UCSD-AML1 (cell line): Measurements from ENCODE around the gene CREB3L1.

Experiments used
- DNase-seq: peaks from one replicate; lab custom pipeline; 2025; ENCODE audit not compliant: unreplicated experiment; lab: John Stamatoyannopoulos, UW

Gene CREB3L1

GRCh38 chr11:46342239-46342638 is 64.8 kb downstream of the CREB3L1 start:
- DNase-seq: peak; percentile 80

- no peak for DNase-seq
These were observed 66.1 kb downstream of the CREB3L1 start for GRCh38 chr11:46343520-46343919.

DNA sequence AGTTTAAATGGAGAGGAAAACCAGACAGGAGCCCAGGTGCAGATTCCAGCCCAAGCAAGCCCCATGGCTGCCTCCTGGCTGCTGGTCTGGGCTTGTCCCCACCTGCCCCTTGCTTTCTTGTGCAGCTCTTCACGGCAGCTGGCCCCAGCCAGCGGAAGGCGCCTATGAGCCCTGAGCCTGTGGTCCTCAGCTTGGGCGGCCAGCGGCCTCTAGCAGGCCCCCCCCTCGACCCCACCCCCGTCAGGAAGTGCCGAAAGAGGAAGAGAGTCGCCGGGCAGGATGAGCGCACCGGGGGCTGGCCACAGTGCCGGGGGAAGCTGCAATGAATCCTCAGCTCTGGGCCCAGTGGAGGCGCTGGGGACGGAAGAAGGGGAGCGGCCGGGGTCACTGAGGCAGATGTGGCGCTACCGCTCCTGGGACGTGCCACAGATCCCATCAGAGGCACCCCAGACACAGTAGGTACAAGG is 67.7 kb downstream of the CREB3L1 start:
- DNase-seq: peak; percentile 89

DNA sequence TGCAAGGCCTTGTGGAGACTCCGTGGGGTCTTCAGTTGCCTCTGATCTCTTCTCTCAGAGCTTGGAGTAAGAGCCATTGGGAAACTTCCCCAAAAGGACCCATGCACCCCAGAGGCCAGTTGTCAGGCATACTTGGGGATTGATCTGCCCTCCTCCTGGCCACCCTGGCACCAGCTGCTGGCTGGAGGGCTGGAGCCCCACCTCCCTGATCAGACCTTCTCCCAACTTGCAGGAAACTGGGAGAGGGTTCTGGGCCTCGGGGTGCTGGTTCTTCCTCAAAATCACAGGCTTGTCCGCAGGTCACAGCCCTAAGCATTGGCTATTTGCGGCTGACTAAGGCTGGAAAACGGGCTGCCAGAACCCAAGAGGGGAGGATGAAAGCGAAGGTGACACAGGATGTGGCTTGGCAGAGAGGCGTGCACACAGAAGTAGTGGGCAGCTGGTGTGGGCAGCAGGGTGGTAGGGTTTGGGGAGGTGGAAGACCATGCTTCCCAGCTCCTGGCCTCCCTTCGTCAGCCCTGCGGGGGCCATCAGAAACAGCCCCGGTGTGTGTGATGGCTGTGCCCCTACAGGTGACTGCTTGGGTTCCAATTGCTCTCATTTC is 68.5 kb downstream of the CREB3L1 start:
- DNase-seq: peak; percentile 39

DNA sequence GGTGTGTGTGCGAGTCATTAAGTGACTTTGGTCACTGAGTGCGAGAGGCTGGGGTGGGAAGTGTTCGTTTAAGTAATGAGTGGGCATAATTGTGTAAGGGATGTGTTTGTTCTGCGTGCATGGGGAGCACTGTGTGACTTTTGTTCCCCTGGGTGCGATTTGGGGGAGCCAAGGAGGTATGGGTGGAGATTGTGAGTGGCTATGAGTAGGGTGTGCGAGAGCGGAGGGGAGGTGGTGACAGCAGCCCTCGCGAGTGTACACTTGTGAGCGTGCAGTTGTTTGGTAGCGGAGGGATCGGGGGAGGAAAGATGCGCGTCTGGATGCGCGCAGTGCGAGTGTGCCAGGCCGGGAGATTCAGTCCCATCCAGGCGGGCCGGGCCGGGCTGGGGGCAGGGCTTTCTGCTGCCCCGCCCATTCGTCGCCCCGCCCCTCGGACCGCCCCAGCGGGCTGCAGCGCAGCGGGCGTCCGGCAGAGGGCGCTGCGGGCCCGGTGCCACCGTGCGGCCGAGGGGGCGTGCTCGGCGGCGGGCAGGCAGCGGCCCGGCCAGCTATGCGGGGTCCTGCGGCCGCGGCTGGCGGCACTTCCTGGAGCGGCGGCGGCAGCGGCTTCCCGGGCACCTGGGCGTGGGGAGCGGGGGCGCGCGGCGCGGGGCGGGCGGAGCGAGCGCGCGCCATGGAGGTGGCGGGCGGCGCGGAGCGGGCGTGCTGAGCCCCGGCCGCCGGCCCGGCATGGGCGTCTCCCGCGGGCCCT is 69.6 kb downstream of the CREB3L1 start, which contains the start of gene DGKZ:
DGKZ (plus strand) TSS at position 578 of the 751 bp plus-strand sequence. CDS start 197 bp downstream, outside the sequence.
- peak; percentile 92 for DNase-seq

DNA sequence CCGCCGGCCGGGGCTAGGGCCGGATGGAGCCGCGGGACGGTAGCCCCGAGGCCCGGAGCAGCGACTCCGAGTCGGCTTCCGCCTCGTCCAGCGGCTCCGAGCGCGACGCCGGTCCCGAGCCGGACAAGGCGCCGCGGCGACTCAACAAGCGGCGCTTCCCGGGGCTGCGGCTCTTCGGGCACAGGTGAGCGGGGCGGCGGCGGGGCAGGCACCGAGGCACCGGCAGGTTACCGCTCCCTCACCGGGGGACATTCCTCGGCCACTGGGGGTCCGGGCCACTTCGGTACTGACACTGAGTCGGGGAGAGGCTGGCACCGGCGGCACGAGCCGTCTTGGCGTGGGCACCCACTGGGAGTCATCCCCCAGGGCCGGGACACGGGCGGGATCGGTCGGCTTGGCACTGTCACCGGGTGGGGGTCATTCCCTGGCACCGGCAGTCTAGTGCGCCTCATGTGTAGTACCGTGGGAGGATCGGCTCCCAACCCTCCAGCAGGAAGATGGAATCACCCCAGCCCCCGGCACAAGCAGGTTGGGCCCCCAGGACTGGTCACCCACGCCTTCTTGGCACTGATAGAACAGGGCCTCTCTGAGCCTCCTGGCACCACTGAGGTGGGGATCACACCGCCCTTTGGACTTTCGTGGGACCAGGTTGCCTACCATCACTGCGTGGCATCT is 70.3 kb downstream of the CREB3L1 start:
- no peak for DNase-seq

DNA sequence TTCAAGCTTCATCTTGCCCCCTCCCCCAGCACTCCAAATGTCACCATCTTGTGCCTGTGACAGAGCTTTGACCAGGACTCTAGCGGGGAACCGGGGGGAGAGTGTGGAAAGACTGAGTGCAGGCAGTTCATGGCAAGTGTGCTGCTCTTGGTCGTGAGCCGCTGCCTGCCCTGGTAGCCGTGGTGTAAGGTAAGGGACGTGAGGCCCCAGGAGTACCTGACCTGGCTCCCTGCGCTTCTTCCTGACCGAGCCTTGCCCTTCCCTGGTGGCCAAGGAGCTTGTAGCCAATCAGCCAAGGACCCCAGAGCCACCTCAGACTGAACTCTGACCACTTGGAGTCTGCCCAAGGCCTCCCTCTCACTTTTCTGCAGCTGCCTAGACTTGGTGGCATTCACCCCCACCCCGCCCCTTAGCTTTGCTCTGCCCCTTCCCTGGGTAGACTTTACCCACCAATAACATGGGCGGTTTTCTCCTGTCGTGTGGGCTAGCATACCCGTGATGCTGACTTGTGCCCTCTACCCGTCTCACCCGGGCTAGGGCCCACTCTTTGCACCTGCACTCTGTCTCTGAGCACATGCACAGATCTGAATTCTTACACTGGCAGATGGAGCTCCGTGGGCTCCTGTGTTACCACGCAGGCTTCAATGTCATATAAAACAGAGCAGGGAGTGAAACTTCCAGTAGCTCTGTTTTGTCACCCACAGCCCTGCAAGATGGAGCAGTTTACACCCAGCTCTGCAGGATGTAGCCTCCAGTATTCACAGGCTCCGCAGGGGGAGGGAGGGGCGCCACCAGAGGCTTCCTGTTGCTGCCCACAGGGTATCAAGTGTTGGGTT is 71.3 kb downstream of the CREB3L1 start:
- DNase-seq: peak; percentile 58

GRCh38 chr11:46350695-46351094 is 73.2 kb downstream of the CREB3L1 start:
- DNase-seq: no peak

- DNase-seq: no peak
These were observed 73.7 kb downstream of the CREB3L1 start for GRCh38 chr11:46351148-46351547.

- DNase-seq: no peak
These were observed 74.1 kb downstream of the CREB3L1 start for GRCh38 chr11:46351606-46352005.

DNA sequence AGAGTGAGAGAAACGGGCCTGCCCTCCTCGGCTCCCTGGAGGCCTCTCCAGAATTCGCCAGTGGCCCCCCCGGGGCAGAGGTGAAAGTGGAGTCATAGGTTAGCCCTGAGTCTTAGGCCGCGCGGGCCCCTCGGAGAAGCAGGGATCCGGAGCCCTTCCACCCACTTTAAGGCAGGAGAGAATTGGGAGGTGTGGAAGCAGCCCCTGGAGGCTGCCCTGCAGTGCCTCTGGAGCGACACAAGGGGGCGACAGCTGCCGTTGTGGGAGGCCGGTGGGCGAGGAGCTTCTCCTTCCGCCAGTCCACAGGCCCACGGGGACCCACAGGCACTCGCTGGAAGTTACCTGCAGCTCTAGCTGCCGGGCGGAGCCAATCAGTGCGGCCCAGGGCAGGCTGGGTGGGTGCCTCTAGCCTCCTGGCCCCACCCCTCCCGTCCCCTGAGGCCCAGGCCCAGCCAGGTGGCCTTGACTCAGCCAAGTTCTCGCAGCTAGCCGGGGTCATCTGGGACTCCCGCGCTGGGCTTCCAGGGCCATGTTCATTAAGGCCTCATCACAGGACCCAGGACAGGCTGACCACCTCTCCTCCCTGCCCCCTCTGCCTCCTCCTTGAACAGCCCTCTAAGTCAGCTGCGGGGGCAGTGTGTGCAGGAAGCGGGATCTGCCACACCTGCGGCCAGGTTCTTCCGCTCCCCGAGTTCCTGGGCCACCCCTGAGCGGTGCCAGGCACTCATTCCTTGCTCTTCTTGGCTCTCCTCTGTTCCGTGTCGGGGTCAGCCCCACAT is 74.8 kb downstream of the CREB3L1 start:
- peak; percentile 39 for DNase-seq

- no peak for DNase-seq
These were observed 76.2 kb downstream of the CREB3L1 start for GRCh38 chr11:46353698-46354097.

DNA sequence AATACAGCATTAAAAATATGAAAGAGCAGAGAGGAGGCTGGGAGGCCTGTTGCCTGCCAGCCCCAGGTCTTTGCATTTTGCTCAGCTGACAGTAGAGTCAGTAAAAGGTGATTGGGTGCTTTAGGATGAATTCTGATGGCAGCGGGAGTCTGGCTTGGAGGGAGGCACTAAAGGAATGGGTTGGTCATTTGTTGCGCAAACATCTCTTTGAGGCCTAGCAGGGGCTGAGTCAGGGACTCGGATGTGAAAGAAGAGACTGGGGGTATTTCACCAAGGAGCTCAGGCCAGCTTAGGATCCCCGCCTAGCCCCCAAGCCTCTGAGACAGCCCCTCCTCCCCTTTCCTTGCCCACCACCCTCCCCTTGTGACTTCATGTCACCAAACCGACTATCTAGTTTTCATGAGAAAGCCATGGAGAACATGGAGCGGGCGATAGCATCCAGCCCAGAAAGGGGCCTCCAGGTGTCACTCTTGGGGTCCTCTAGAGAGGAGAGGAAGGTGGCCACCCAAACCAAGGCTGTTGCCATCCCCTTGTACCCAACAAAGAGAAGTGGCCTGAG is 79.5 kb downstream of the CREB3L1 start:
- DNase-seq: no peak

- no peak for DNase-seq
These were observed 80.0 kb downstream of the CREB3L1 start for GRCh38 chr11:46357483-46357936.

GRCh38 chr11:46359953-46360352 is 82.5 kb downstream of the CREB3L1 start:
- no peak for DNase-seq

DNA sequence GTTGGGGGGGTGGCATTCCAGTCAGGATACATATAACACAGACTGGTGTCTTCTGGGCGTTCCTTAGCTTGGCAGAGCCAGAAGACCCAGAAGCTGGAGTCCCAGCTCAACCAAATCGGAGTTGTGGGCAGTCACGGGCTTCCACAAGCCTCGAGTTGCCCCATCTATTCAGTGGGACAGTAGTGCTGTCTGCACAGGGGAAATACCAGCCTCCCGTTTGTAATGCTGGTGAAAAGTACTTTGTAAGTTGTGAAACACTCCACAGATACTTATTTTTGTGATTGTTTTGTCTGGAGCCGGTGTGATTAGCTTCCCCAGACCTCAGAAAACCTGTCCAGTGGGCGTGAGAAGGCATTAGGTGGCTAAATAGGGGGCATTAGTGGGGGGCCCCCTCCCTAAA is 83.4 kb downstream of the CREB3L1 start:
- DNase-seq: no peak

GRCh38 chr11:46361283-46362155 is 84.1 kb downstream of the CREB3L1 start:
- DNase-seq: peak; percentile 60

- no peak for DNase-seq
These were observed 84.9 kb downstream of the CREB3L1 start for GRCh38 chr11:46362156-46363030.
